Rectal smooth muscle tissue (tissue), 1 donor: ENCODE data around the gene BARX2.
A peak's percentile ranks its signal among the peaks of the same experiment; 100 is the strongest.
"Not testable (repeated sequence)": the region's sequence is repeated elsewhere in the genome, so short reads cannot be mapped to it uniquely, and the experiment has no call there.

Experiments used
- H3K27ac ChIP-seq: one replicate; pipeline ENCODE4 v1.7.0; 2013; ENCODE audit warnings: low read depth, low read length, inconsistent platforms
- H3K27me3 ChIP-seq: one replicate; pipeline ENCODE4 v1.7.0; 2013; ENCODE audit warnings: low read length; ENCODE audit not compliant: control insufficient read depth, insufficient read depth
- H3K36me3 ChIP-seq: one replicate; pipeline ENCODE4 v1.7.0; 2013; ENCODE audit warnings: low read length; ENCODE audit not compliant: control insufficient read depth, insufficient read depth
- H3K4me1 ChIP-seq: one replicate; pipeline ENCODE4 v1.7.0; 2013; ENCODE audit warnings: low read length; ENCODE audit not compliant: control insufficient read depth, insufficient read depth
- H3K4me3 ChIP-seq: one replicate; pipeline ENCODE4 v1.7.0; 2013; ENCODE audit warnings: low read length
- H3K9ac ChIP-seq: one replicate; pipeline ENCODE4 v1.7.0; 2013; ENCODE audit warnings: low read length

BARX2 gene, protein sequence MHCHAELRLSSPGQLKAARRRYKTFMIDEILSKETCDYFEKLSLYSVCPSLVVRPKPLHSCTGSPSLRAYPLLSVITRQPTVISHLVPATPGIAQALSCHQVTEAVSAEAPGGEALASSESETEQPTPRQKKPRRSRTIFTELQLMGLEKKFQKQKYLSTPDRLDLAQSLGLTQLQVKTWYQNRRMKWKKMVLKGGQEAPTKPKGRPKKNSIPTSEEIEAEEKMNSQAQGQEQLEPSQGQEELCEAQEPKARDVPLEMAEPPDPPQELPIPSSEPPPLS

DNA sequence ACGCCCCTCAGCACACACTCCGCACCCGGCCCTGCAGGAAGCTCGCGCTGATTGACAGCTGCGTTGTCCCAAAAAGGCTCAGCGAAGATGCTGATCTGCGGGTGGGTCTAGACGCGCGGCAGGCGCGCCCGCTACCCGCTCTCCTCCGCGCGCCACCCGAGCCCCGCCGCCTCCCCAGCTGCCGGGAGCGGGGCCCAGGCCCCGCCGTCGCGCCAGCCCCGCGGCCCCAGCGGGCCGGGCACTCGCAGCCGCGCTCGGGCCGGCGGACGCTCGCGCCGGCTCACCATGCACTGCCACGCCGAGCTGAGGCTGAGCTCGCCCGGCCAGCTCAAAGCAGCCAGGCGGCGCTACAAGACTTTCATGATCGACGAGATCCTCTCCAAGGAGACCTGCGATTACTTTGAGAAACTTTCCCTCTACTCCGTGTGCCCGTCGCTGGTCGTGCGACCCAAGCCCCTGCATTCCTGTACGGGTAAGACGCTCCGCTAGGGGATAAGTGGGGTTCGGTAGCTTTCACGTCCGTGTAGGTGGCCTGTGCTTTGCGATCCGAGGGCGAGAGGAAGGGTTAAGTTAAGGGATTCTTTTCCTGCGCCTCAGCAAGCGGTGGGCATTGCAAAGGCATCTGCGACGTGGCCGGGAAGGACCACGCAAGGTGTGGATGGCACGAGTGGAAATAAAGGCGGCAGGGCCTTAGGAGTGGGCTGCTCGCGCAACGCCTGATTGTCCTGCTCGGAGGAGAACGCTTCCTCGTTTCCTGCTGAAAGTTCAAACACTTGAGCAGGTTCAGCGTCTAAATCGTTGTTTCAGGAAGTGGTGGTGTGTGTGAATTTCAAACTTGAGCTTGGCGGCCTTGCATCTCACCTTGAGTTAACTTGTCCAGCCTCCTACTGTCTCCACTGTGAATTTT lies at the start of gene BARX2:
Gene BARX2, plus strand, starts transcription at position 98 of the 907 bp plus-strand sequence. Its CDS starts 188 bp downstream, at position 286.
- Histone ChIP-seq H3K4me3 (peak within 1 kb of the TSS; percentile 81), H3K27ac (no peak within 1 kb of the TSS), H3K27me3 (peaks cover 35% of the 10 kb centered on the region), H3K9ac (no peak within 1 kb of the TSS), H3K4me1 (no peaks in the 10 kb centered on the region), H3K36me3 (no peaks in the 10 kb centered on the region)

- Histone ChIP-seq H3K4me3 (no peak overlapping the region), H3K36me3 (no peaks in the 10 kb centered on the region), H3K27ac (no peak overlapping the region), H3K4me1 (no peaks in the 10 kb centered on the region), H3K27me3 (no peaks in the 10 kb centered on the region), H3K9ac (no peak overlapping the region)
Measured at GRCh38 chr11:129326921-129327320, 48.7 kb upstream of the BARX2 start.

- H3K36me3 ChIP-seq, H3K27me3 ChIP-seq, H3K4me3 ChIP-seq, H3K9ac ChIP-seq, H3K4me1 ChIP-seq, H3K27ac ChIP-seq: not testable (repeated sequence)
Measured at GRCh38 chr11:129327708-129328107, 47.9 kb upstream of the BARX2 start.

DNA sequence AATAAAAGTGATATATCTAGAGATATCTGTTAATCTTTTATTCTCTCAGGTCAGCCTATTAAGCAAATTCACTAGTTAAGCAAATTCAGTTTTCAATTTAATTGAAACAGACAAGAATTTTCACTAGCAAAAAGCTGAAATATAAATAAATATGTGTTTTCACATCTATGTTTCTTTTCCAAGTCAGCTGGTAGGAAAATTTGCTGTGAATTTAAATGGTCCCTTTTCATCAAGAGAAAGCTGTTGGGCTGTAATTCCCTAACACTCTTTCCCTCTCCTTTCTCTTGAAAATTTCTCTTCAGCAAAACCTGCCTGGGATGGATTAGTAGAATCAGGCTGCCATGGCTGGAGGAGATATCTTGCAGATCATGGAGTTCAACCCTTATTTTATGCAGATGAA lies 46.9 kb upstream of the BARX2 start:
- no peaks in the 10 kb centered on the region for H3K4me1 ChIP-seq
- no peak overlapping the region for H3K27ac ChIP-seq
- no peak overlapping the region for H3K9ac ChIP-seq
- no peaks in the 10 kb centered on the region for H3K36me3 ChIP-seq
- H3K4me3 ChIP-seq: no peak overlapping the region
- H3K27me3 ChIP-seq: no peaks in the 10 kb centered on the region

- no peaks in the 10 kb centered on the region for H3K27me3 ChIP-seq
- H3K36me3 ChIP-seq: no peaks in the 10 kb centered on the region
- H3K9ac ChIP-seq: no peak overlapping the region
- H3K4me3 ChIP-seq: no peak overlapping the region
- no peaks in the 10 kb centered on the region for H3K4me1 ChIP-seq
- no peak overlapping the region for H3K27ac ChIP-seq
Measured at GRCh38 chr11:129331217-129331616, 44.4 kb upstream of the BARX2 start.

DNA sequence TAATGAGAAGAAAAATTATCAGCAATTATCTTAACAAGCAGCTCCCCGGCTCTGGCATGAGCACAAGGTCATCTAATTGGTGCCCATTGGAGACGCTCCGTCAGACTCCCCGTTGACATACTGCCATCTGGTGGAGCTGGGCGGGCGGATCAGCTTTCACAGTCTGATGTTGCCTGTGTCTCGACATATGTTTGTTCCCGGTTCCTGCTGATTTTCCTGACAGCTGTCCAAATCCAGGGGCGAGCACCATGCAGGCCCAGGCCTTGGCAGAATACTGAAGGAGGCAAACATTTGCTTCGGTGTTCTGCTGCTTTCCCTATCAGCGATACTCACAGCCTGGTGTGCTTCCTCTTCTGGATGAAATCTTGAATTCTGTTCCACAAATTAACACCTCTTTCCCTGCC lies 43.8 kb upstream of the BARX2 start:
- H3K27ac ChIP-seq: no peak overlapping the region

DNA sequence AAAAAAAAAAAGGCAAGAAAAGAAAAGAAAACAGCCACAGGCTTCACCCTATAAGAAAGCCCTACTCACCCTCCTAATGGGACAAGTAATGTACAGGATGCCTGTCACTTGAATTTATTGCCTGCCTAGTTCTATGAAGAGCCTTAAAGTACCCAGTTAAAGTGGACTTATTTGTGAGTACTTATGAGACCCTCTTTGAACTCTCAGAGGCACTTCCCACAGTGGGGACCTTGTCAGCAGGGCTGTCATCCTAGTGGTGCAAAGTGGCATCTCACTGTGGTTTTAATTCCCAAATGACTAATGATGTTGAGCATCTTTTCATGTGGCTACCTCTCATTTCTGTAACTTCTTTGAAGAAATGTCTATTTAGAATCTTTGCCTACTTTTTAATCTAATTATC lies 41.8 kb upstream of the BARX2 start:
- Histone ChIP-seq H3K27me3 (no peaks in the 10 kb centered on the region), H3K27ac (no peak overlapping the region), H3K4me1 (no peaks in the 10 kb centered on the region), H3K9ac (no peak overlapping the region), H3K36me3 (no peaks in the 10 kb centered on the region), H3K4me3 (no peak overlapping the region)

More for the DNA sequence above, 43.8 kb upstream of the BARX2 start:
- no peak overlapping the region for H3K9ac ChIP-seq
- H3K36me3 ChIP-seq: no peaks in the 10 kb centered on the region
- no peak overlapping the region for H3K4me3 ChIP-seq
- no peaks in the 10 kb centered on the region for H3K4me1 ChIP-seq
- H3K27me3 ChIP-seq: no peaks in the 10 kb centered on the region

DNA sequence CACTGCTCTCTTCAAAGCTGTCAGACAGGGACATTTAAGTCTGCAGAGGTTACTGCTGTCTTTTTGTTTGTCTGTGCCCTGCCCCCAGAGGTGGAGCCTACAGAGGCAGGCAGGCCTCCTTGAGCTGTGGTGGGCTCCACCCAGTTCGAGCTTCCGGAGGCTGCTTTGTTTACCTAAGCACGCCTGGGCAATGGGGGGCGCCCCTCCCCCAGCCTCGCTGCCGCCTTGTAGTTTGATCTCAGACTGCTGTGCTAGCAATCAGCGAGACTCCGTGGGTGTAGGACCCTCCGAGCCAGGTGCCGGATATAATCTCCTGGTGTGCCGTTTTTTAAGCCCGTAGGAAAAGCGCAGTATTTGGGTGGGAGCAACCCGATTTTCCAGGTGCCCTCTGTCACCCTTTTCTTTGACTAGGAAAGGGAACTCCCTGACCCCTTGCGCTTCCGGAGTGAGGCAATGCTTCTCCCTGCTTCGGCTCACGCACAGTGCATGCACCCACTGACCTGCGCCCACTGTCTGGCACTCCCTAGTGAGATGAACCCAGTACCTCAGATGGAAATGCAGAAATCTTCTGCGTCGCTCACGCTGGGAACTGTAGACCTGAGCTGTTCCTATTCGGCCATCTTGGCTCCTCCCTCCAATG lies 31.2 kb upstream of the BARX2 start:
- not testable (repeated sequence) for H3K27ac ChIP-seq, H3K36me3 ChIP-seq, H3K27me3 ChIP-seq, H3K9ac ChIP-seq, H3K4me3 ChIP-seq, H3K4me1 ChIP-seq

- Histone ChIP-seq H3K27ac (no peak overlapping the region), H3K4me3 (no peak overlapping the region), H3K9ac (no peak overlapping the region), H3K4me1 (no peaks in the 10 kb centered on the region), H3K27me3 (no peaks in the 10 kb centered on the region), H3K36me3 (no peaks in the 10 kb centered on the region)
Measured at GRCh38 chr11:129346916-129347315, 28.7 kb upstream of the BARX2 start.

DNA sequence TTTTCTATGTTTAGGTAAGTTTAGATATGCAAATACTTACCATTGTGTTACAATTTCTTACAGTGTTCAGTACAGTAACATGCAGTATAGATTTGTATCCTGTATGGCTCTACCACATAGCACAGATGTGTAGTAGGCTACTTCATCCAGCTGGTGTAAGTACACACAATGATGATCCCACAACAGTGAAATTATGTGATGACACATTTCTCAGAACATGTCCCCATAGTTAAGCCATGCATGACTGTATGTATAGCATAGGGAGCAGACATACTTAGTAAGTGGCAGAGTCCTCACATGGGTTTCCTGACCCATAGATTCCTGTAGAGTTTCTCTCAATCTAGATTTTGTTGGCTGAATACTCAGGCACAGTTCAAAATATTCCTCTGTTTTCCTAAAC lies 26.8 kb upstream of the BARX2 start:
- Histone ChIP-seq H3K4me3 (no peak overlapping the region), H3K9ac (no peak overlapping the region), H3K27me3 (no peaks in the 10 kb centered on the region), H3K36me3 (no peaks in the 10 kb centered on the region), H3K4me1 (no peaks in the 10 kb centered on the region), H3K27ac (no peak overlapping the region)

GRCh38 chr11:129352676-129353075 lies 23.0 kb upstream of the BARX2 start:
- Histone ChIP-seq H3K27ac (no peak overlapping the region), H3K27me3 (no peaks in the 10 kb centered on the region), H3K9ac (no peak overlapping the region), H3K36me3 (no peaks in the 10 kb centered on the region), H3K4me3 (no peak overlapping the region), H3K4me1 (no peaks in the 10 kb centered on the region)

GRCh38 chr11:129354691-129355090 lies 21.0 kb upstream of the BARX2 start:
- Histone ChIP-seq H3K27ac (no peak overlapping the region), H3K27me3 (no peaks in the 10 kb centered on the region), H3K36me3 (no peaks in the 10 kb centered on the region), H3K9ac (no peak overlapping the region), H3K4me1 (no peaks in the 10 kb centered on the region), H3K4me3 (no peak overlapping the region)
